ENCODE data around the gene NXPH4. TPM values are rescaled to one million over a fixed set of nuclear protein-coding genes. Genes with fewer than 3 reads are reported as not detected.

The NXPH4 gene
- total and polyA plus RNA-seq, 2 donors (not counting 1 experiment from before 2014, with no cell fraction given), result 3.5 to 8.6 TPM

DNA sequence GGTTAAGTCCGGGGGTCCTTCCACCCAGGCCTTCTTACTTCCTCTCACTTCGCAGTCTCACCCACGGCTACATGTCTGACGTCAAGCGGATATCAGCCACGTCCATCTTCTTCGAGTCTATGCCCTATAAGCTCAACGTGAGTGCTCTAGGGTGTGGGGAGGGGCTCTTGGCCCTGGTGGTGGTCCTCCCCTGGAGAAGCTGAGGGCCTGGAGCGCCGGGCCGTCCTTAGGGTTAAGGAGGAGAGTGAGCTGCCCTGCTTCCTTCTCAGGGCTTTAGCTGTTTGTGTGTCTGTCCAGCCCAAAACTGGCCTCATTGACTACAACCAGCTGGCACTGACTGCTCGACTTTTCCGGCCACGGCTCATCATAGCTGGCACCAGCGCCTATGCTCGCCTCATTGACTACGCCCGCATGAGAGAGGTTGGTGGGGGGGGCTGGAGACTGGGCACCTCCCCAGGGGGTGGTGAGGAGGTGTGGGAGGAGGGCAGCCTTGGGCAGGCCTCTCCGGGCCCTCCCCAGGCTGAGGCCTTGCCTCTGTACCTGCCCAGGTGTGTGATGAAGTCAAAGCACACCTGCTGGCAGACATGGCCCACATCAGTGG is 15.7 kb downstream of the NXPH4 start:
- Mint-ChIP-seq H3K4me3 (peak overlapping the region; percentile 24), H3K27me3 (peaks cover 1% of the 10 kb centered on the region), H3K4me1 (peaks cover 89% of the 10 kb centered on the region), H3K9me3 (ENCODE audit: insufficient read depth) (no peaks in the 10 kb centered on the region), H3K27ac (peak overlapping the region; percentile 97)
- CTCF ChIA-PET, result interaction anchor here (0.7 to 31.1 kb wide), 3 partner anchors 7 to 16 kb away, joined by 3 to 838 read pairs (median 360); partner anchors contain the start of gene NXPH4
- Histone ChIP-seq H3K79me2 (ENCODE audit: control insufficient read depth, insufficient read depth, low read length) (peaks cover 42% of the 10 kb centered on the region), H2AFZ (ENCODE audit: insufficient read depth, low read depth, low read length, poor library complexity, severe bottlenecking) (no peak overlapping the region), H3K27me3 (replicated peaks in 1 of 4; ENCODE audit: control extremely low read depth in 1 of 4, control insufficient read depth in 3 of 4, insufficient read depth in 4 of 4, low read length in 3 of 4) (peaks cover 0 to 20% (median 3%) of the 10 kb centered on the region in 4 experiments), H3K4me3 (ENCODE audit: control extremely low read depth in 1 of 5, extremely low read depth in 1 of 5, insufficient read depth in 1 of 5, low read depth in 2 of 5, low read length in 4 of 5) (no peak overlapping the region), H3K27ac (ENCODE audit: low read length in 2 of 2) (peak overlapping the region in 1 of 2 donors; percentile 9), H3K9ac (ENCODE audit: low read length) (no peak overlapping the region), H4K20me1 (ENCODE audit: control insufficient read depth, insufficient read depth, low read length, poor library complexity, severe bottlenecking) (peaks cover 15% of the 10 kb centered on the region), H3K4me1 (ENCODE audit: control insufficient read depth in 2 of 2, insufficient read depth in 2 of 2, low read length in 2 of 2) (peaks cover 63 to 78% of the 10 kb centered on the region in 2 donors), H3K36me3 (replicated peaks in 1 of 2; ENCODE audit: control extremely low read depth in 1 of 2, control insufficient read depth in 1 of 2, extremely low read depth in 1 of 2, insufficient read depth in 2 of 2, low read length in 1 of 2) (peaks cover 0 to 37% of the 10 kb centered on the region in 2 experiments), H3K4me2 (replicated peaks; ENCODE audit: low read depth, low read length, poor library complexity, severe bottlenecking) (no peak overlapping the region), H3K9me3 (ENCODE audit: control extremely low read depth in 1 of 3, control insufficient read depth in 2 of 3, insufficient read depth in 1 of 3, low read length in 2 of 3) (peaks cover 0 to 6% (median 0%) of the 10 kb centered on the region in 3 donors)
- 93% methylated on average over 9 of the region's 19 CpGs for WGBS (ENCODE audit: insufficient coverage)
- intact Hi-C loops (cut with micrococcal nuclease), result loop anchor here (10.0 kb wide), 1 partner anchor 477 kb away; the partner anchor contains the start of gene PRIM1
- TF ChIP-seq, protein P1, sequence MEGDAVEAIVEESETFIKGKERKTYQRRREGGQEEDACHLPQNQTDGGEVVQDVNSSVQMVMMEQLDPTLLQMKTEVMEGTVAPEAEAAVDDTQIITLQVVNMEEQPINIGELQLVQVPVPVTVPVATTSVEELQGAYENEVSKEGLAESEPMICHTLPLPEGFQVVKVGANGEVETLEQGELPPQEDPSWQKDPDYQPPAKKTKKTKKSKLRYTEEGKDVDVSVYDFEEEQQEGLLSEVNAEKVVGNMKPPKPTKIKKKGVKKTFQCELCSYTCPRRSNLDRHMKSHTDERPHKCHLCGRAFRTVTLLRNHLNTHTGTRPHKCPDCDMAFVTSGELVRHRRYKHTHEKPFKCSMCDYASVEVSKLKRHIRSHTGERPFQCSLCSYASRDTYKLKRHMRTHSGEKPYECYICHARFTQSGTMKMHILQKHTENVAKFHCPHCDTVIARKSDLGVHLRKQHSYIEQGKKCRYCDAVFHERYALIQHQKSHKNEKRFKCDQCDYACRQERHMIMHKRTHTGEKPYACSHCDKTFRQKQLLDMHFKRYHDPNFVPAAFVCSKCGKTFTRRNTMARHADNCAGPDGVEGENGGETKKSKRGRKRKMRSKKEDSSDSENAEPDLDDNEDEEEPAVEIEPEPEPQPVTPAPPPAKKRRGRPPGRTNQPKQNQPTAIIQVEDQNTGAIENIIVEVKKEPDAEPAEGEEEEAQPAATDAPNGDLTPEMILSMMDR (IDR thresholded peaks at IDR 0.05), result no peak
- TF ChIP-seq EZH2 (IDR thresholded peaks at IDR 0.05; ENCODE audit: borderline replicate concordance, insufficient read depth, low read depth, low read length, poor library complexity, severe bottlenecking), result no peak
- ATAC-seq (ENCODE audit: low read depth), result no peak
- POLR2A ChIA-PET, result interaction anchor here (11.2 kb wide), 1 partner anchor 7 kb away, joined by 89 read pairs; no protein-coding TSS in a partner anchor
- no peak for DNase-seq

All from B cell (primary cell).